HCT116 (cell line): ENCODE results near the gene WDR90. TPM values are rescaled to one million over a fixed set of nuclear protein-coding genes. Genes with fewer than 3 reads are reported as not detected.
A peak's percentile ranks its signal among the peaks of the same experiment; 100 is the strongest.

ENCODE experiments used
- ATAC-seq: fragments of 200-7000 bp; cut with Tn5 transposase; 2 replicates; pipeline ENCODE4 v1.9.1; 2020; ENCODE audit warnings: mild to moderate bottlenecking, moderate library complexity
- BruUV-seq: library from RNA; stranded (reverse); fragments of 400-500 nt; replicated peaks from 2 replicates; lab custom pipeline; 2021; lab: Mats Ljungman, UMichigan
- CTCF ChIA-PET: fragments of 300-600 bp; sonication (Branson Sonifier 250); formaldehyde crosslinking; loops from one replicate; lab custom pipeline; 2021; ENCODE audit warnings: antibody characterized with exemption; lab: Charles Lee
- POLR2A ChIA-PET: fragments of 300-600, 350-600 bp; sonication (Branson Sonifier 250); formaldehyde crosslinking; loops from one replicate; lab custom pipeline; 2021; ENCODE audit warnings: antibody characterized with exemption; lab: Charles Lee
- RAD21 ChIA-PET, 2 experiments: fragments of 300-600 bp; sonication (Branson Sonifier 250); formaldehyde crosslinking; loops; one replicate each; lab custom pipeline; 2023; ENCODE audit warnings: low total read pairs in 2 of 2; ENCODE audit not compliant: uncharacterized antibody in 2 of 2, unreplicated experiment in 2 of 2, low non-redundant PET in 1 of 2; lab: Charles Lee
- DNase-seq: peaks from one replicate; pipeline ENCODE4 v3.0.0-alpha.2; 2010; ENCODE audit warnings: low read depth, low spot score
- H2AFZ ChIP-seq: fragments of 200-600 bp; shearing (Covaris generic), sonication (generic); 2 replicates; pipeline ENCODE4 v1.6.1; 2017; ENCODE audit warnings: low read depth, mixed run types, mixed read lengths, antibody characterized with exemption, low read length; ENCODE audit not compliant: poor library complexity, severe bottlenecking
- H3K27ac ChIP-seq: 2 replicates; pipeline ENCODE4 v1.5.1; 2012; ENCODE audit warnings: low read depth, low read length
- H3K27me3 ChIP-seq: fragments of 200-600 bp; sonication (generic); 2 replicates; pipeline ENCODE4 v1.6.1; 2016; ENCODE audit warnings: mixed run types, low read length, mixed read lengths; ENCODE audit not compliant: insufficient read depth
- H3K36me3 ChIP-seq, 2 experiments: fragments of 200-500 bp in 1 of 2; fragments of 200-600 bp in 1 of 2; sonication (Bioruptor generic) in 1 of 2; sonication (generic) in 1 of 2; 2 replicates each; pipeline versions ENCODE4 v1.5.1 to v1.6.1; 2014 to 2016; ENCODE audit warnings: low read length in 2 of 2, inconsistent platforms in 1 of 2, mixed read lengths in 1 of 2, mixed run types in 1 of 2; ENCODE audit not compliant: insufficient read depth in 2 of 2, control insufficient read depth in 1 of 2
- H3K4me1 ChIP-seq, 2 experiments: fragments of 200-600 bp in 1 of 2; sonication (generic) in 1 of 2; 2 replicates each; pipeline versions ENCODE4 v1.5.1 to v1.6.1; 2012 to 2017; ENCODE audit warnings: low read length in 2 of 2, inconsistent platforms in 1 of 2, mild to moderate bottlenecking in 1 of 2, mixed read lengths in 1 of 2, mixed run types in 1 of 2, moderate library complexity in 1 of 2; ENCODE audit not compliant: insufficient read depth in 2 of 2, control insufficient read depth in 1 of 2
- H3K4me2 ChIP-seq: fragments of 200-600 bp; sonication (generic); 2 replicates; pipeline ENCODE4 v1.6.1; 2017; ENCODE audit warnings: mixed run types, low read length, mixed read lengths
- H3K4me3 ChIP-seq, 2 experiments: fragments of 200-600 bp in 1 of 2; sonication (generic) in 1 of 2; replicated peaks in 1 of 2; 2 replicates each; pipeline ENCODE4 v1.5.1; 2011 to 2016; ENCODE audit warnings: low read length in 2 of 2, control low read depth in 1 of 2, low read depth in 1 of 2, mild to moderate bottlenecking in 1 of 2, mixed read lengths in 1 of 2, mixed run types in 1 of 2
- H3K79me2 ChIP-seq: fragments of 200-600 bp; sonication (generic); 2 replicates; pipeline ENCODE4 v1.6.1; 2017; ENCODE audit warnings: mild to moderate bottlenecking, mixed run types, low read length, moderate library complexity, mixed read lengths; ENCODE audit not compliant: insufficient read depth
- H3K9ac ChIP-seq: fragments of 200-600 bp; sonication (generic); 2 replicates; pipeline ENCODE4 v1.6.1; 2016; ENCODE audit warnings: low read length, mixed read lengths
- H3K9me2 ChIP-seq: fragments of 200-600 bp; sonication (generic), shearing (Covaris generic); 2 replicates; pipeline ENCODE4 v1.6.1; 2017; ENCODE audit warnings: mixed run types, mild to moderate bottlenecking, moderate library complexity; ENCODE audit not compliant: insufficient read depth
- H3K9me3 ChIP-seq, 2 experiments: fragments of 200-500 bp in 1 of 2; fragments of 200-600 bp in 1 of 2; sonication (Bioruptor generic) in 1 of 2; sonication (generic) in 1 of 2; 2 replicates each; pipeline ENCODE4 v1.6.1; 2014 to 2017; ENCODE audit warnings: low read length in 2 of 2, mixed read lengths in 2 of 2, inconsistent platforms in 1 of 2, low read depth in 1 of 2, mild to moderate bottlenecking in 1 of 2, mixed run types in 1 of 2, moderate library complexity in 1 of 2; ENCODE audit not compliant: control insufficient read depth in 1 of 2, insufficient read depth in 1 of 2
- H4K20me1 ChIP-seq: fragments of 200-600 bp; sonication (generic), shearing (Covaris generic); 2 replicates; pipeline ENCODE4 v1.6.1; 2017; ENCODE audit warnings: mixed run types, mild to moderate bottlenecking, moderate library complexity; ENCODE audit not compliant: insufficient read depth
- ATF3 ChIP-seq: IDR thresholded peaks from 2 replicates; pipeline ENCODE4 v1.6.1; 2012
- CBX3 ChIP-seq: IDR thresholded peaks from 2 replicates; pipeline ENCODE4 v1.6.1; 2012; ENCODE audit warnings: low read depth
- CEBPB ChIP-seq: IDR thresholded peaks from 2 replicates; pipeline ENCODE4 v1.6.1; 2012; ENCODE audit warnings: low read depth
- CTCF ChIP-seq, 3 experiments: fragments of 200-600 bp in 1 of 3; sonication (generic) in 1 of 3; IDR thresholded peaks in 2 of 3; conservative IDR thresholded peaks in 1 of 3; 2 replicates each; pipeline ENCODE4 v1.5.1; 2012 to 2017; ENCODE audit warnings: low read depth in 2 of 3, low read length in 2 of 3, antibody characterized with exemption in 1 of 3, borderline replicate concordance in 1 of 3, control low read depth in 1 of 3, mild to moderate bottlenecking in 1 of 3, mixed read lengths in 1 of 3, mixed run types in 1 of 3, moderate library complexity in 1 of 3; ENCODE audit not compliant: insufficient read depth in 1 of 3
- EGR1 ChIP-seq: IDR thresholded peaks from 2 replicates; pipeline ENCODE4 v1.6.1; 2012; ENCODE audit warnings: low read depth
- ELF1 ChIP-seq: IDR thresholded peaks from 2 replicates; pipeline ENCODE4 v1.6.1; 2012; ENCODE audit warnings: low read depth, borderline replicate concordance
- EZH2 ChIP-seq: fragments of 200-600 bp; sonication (generic); IDR thresholded peaks from 2 replicates; pipeline ENCODE4 v1.6.1; 2017; ENCODE audit warnings: antibody characterized with exemption, mixed run types
- EZH2phosphoT487 ChIP-seq: fragments of 200-600 bp; IDR thresholded peaks from 2 replicates; pipeline ENCODE4 v1.6.1; 2018; ENCODE audit warnings: antibody characterized with exemption, borderline replicate concordance
- FOSL1 ChIP-seq: IDR thresholded peaks from 2 replicates; pipeline ENCODE4 v1.6.1; 2012; ENCODE audit warnings: low read depth
- JUND ChIP-seq: IDR thresholded peaks from 2 replicates; pipeline ENCODE4 v1.6.1; 2012
- MAX ChIP-seq: IDR thresholded peaks from 2 replicates; pipeline ENCODE4 v1.6.1; 2012
- POLR2AphosphoS5 ChIP-seq: IDR thresholded peaks from 2 replicates; pipeline ENCODE4 v1.6.1; 2011; ENCODE audit warnings: mild to moderate bottlenecking, low read depth, low read length, moderate library complexity
- RAD21 ChIP-seq: IDR thresholded peaks from 2 replicates; pipeline ENCODE4 v1.6.1; 2012; ENCODE audit warnings: low read depth, mild to moderate bottlenecking
- SIN3A ChIP-seq: IDR thresholded peaks from 2 replicates; pipeline ENCODE4 v1.6.1; 2012; ENCODE audit warnings: low read depth
- SP1 ChIP-seq: IDR thresholded peaks from 2 replicates; pipeline ENCODE4 v1.6.1; 2012; ENCODE audit warnings: low read depth
- SRF ChIP-seq: IDR thresholded peaks from 2 replicates; pipeline ENCODE4 v1.6.1; 2012; ENCODE audit warnings: low read depth
- YY1 ChIP-seq: IDR thresholded peaks from 2 replicates; pipeline ENCODE4 v1.6.1; 2011; ENCODE audit warnings: low read length, low read depth, moderate library complexity, mild to moderate bottlenecking; ENCODE audit not compliant: insufficient replicate concordance; ENCODE audit errors: extremely low read depth
- ZBTB33 ChIP-seq: IDR thresholded peaks from 2 replicates; pipeline ENCODE4 v1.6.1; 2011; ENCODE audit warnings: mild to moderate bottlenecking, low read length, moderate library complexity; ENCODE audit not compliant: insufficient replicate concordance; ENCODE audit errors: extremely low read depth
- ZNF274 ChIP-seq: fragments of 200-500 bp; sonication (Bioruptor generic); IDR thresholded peaks from 2 replicates; pipeline ENCODE4 v1.6.1; 2014; ENCODE audit warnings: mild to moderate bottlenecking, low read depth, low read length, inconsistent platforms
- intact Hi-C: fragments of 100-400 bp; cut with micrococcal nuclease; formaldehyde crosslinking; loops from 2 replicates; pipeline ENCODE4 v1.10.0; 2022
- total RNA-seq: library from RNA; stranded (reverse); gene quantifications from one replicate; pipeline ENCODE4 v1.2.1, GENCODE V29; 2021; ENCODE audit not compliant: unreplicated experiment

The WDR90 gene
- total RNA-seq, 1 experiment from 2014 or later: 73.7 TPM

GRCh38 chr16:640614-641013 is 8.6 kb upstream of the WDR90 start:
- intact Hi-C loops: no loop called here
- DNase-seq: no peak
- ATAC-seq: no peak

More at GRCh38 chr16:640614-641013, 8.6 kb upstream of the WDR90 start:
- Histone ChIP-seq H4K20me1 (no peaks in the 10 kb centered on the region), H2AFZ (no peak overlapping the region), H3K36me3 (no peaks in the 10 kb centered on the region), H3K4me1 (peaks cover 11 to 44% of the 10 kb centered on the region in 2 experiments), H3K4me3 (peak overlapping the region in 1 of 2 experiments; percentile 67; a peak in 1 of 4 replicates), H3K9me3 (no peaks in the 10 kb centered on the region), H3K27me3 (no peaks in the 10 kb centered on the region), H3K4me2 (peak overlapping the region; percentile 76), H3K9ac (peak overlapping the region; percentile 82), H3K9me2 (no peaks in the 10 kb centered on the region), H3K27ac (no peak overlapping the region), H3K79me2 (peaks cover 25% of the 10 kb centered on the region)
- BruUV-seq: no TSS peak
- no peak for TF ChIP-seq EGR1
- TF ChIP-seq SIN3A: no peak
- TF ChIP-seq RAD21: no peak
- no peak for TF ChIP-seq SP1
- no peak for TF ChIP-seq ATF3
- no peak for TF ChIP-seq ZNF274
- no peak for TF ChIP-seq CTCF (IDR thresholded peaks at IDR 0.05 in 2 of 3, conservative IDR thresholded peaks at IDR 0.05 in 1 of 3; ENCODE audit: borderline replicate concordance in 1 of 3, insufficient read depth in 1 of 3, low read depth in 2 of 3, low read length in 2 of 3)
- no peak for TF ChIP-seq EZH2phosphoT487
- no peak for TF ChIP-seq CEBPB
- TF ChIP-seq ELF1: no peak
- TF ChIP-seq POLR2AphosphoS5: no peak
- TF ChIP-seq ZBTB33: no peak
- no peak for TF ChIP-seq CBX3
- no peak for TF ChIP-seq JUND
- no peak for TF ChIP-seq MAX
- TF ChIP-seq YY1: no peak
- TF ChIP-seq FOSL1: no peak
- TF ChIP-seq SRF: no peak
- no peak for TF ChIP-seq EZH2
- ChIA-PET RAD21 (no interaction called here), POLR2A (no interaction called here), CTCF (no interaction called here)
